Upper lobe of left lung (tissue), 4 donors: ENCODE data around the gene KPNA1.

ENCODE experiments used
- CTCF ChIP-seq, 6 experiments: fragments of 450-650 bp in 4 of 6; fragments of 200-600 bp in 2 of 6; sonication (generic) in 2 of 6; IDR thresholded peaks; one replicate each; pipeline ENCODE4 v1.5.1; 2016 to 2019; ENCODE audit warnings: antibody characterized with exemption in 6 of 6
- EP300 ChIP-seq, 4 donors: sonication (generic); formaldehyde crosslinking; IDR thresholded peaks; one replicate each; pipeline ENCODE4 v1.5.1; 2017; ENCODE audit warnings: antibody characterized with exemption in 4 of 4, control low read depth in 2 of 4
- POLR2A ChIP-seq, 4 donors: fragments of 450-650 bp; IDR thresholded peaks; one replicate each; pipeline ENCODE4 v1.5.1; 2016 to 2017; ENCODE audit warnings: antibody characterized with exemption in 4 of 4, mild to moderate bottlenecking in 2 of 4
- POLR2AphosphoS5 ChIP-seq, 2 donors: sonication (generic); formaldehyde crosslinking; IDR thresholded peaks; one replicate each; pipeline ENCODE4 v1.5.1; 2017; ENCODE audit warnings: antibody characterized with exemption in 2 of 2

DNA sequence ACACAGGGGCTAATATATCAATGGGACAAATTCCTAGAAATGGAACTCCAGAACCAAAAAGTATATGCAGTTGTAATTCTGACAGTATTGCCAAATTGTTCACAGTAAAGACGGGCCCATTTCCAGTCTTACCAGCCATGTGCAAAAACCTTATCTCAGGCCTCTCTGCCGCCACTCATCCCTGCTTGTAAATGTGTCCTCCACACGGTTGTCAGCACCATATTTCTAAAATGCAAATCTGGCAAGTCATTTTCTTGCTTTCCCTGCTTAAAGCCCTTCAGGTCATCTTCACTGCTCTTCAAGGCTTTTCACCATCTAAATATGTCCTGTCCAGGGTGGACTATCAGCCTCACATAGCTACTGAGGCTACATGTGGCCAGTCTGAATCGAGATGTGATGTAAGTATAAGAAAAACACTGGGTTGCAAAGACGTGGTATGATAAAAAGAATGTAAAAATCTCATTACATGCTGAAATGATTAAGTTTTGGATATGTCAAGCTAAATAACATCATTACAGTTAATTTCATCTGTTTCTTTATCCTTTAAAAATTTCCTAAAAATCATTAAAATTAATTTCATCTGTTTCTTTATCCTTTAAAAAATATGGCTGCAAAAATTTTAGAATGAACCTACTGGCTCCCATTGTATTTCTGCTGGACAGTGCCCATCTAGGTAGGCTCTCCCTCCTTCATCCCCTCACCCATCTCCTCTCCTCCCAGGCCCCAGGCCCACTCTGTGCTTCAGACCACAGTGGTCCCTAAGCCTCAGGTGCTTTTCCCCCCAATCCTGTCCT is 48.4 kb upstream of the KPNA1 start:
- TF ChIP-seq POLR2A (IDR thresholded peaks at IDR 0.05), result no peak
- no peak for TF ChIP-seq CTCF (IDR thresholded peaks at IDR 0.05)
- no peak for TF ChIP-seq POLR2AphosphoS5 (IDR thresholded peaks at IDR 0.05)
- TF ChIP-seq EP300 (IDR thresholded peaks at IDR 0.05), result no peak
